HUES64 (cell line): ENCODE data around the gene ANO6.

Experiments
- H3K27ac ChIP-seq: 2 replicates; pipeline ENCODE4 v1.7.0; 2013; ENCODE audit warnings: low read depth, low read length, inconsistent platforms
- H3K27me3 ChIP-seq: 2 replicates; pipeline ENCODE4 v1.6.1; 2013; ENCODE audit warnings: mild to moderate bottlenecking, low read length; ENCODE audit not compliant: insufficient read depth
- H3K36me3 ChIP-seq: 2 replicates; pipeline ENCODE4 v1.6.1; 2013; ENCODE audit warnings: mild to moderate bottlenecking, low read length; ENCODE audit not compliant: insufficient read depth
- H3K4me1 ChIP-seq: 2 replicates; pipeline ENCODE4 v1.6.1; 2013; ENCODE audit warnings: mild to moderate bottlenecking, low read length, moderate library complexity; ENCODE audit not compliant: insufficient read depth
- H3K4me3 ChIP-seq: 2 replicates; pipeline ENCODE4 v1.5.1; 2013; ENCODE audit warnings: mild to moderate bottlenecking, low read length, moderate library complexity
- H3K9ac ChIP-seq: 2 replicates; pipeline ENCODE4 v1.6.1; 2013; ENCODE audit warnings: mild to moderate bottlenecking, low read depth, low read length
- H3K9me3 ChIP-seq: 2 replicates; pipeline ENCODE4 v1.6.1; 2013; ENCODE audit warnings: low read depth, low read length; ENCODE audit not compliant: insufficient read depth
- WGBS: fragments of 150-250, 120-280 bp; methylation state at CpG from one replicate; pipeline ENCODE4 v1.1.7; 2013; ENCODE audit warnings: missing lambda C conversion rate; 5-methylcytosine and 5-hydroxymethylcytosine counted together

ANO6 gene

DNA sequence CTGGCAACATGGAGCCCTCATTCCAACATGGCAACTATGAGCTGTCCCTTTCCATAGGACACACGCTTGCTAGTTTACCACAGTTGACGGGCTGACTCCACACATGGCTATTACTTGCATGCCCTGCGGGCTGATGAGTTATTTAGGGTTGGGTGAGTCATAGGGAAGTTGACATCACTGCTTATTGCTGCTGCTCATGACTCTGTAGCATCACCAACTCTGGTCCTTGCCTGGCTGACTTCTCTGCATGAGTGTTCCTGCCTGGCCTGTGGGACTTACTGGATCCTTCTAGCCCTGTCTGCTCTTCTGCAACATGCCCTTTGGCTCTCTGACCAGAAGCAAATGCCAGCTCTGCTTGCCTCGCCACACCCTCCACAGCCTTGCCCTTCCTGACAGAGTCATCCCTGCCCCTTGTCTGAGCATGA lies 199.5 kb downstream of the ANO6 start:
- Histone ChIP-seq H3K9ac (no peak overlapping the region), H3K36me3 (peaks cover 72% of the 10 kb centered on the region), H3K9me3 (no peaks in the 10 kb centered on the region), H3K27me3 (no peaks in the 10 kb centered on the region), H3K4me1 (no peaks in the 10 kb centered on the region), H3K4me3 (no peak overlapping the region), H3K27ac (no peak overlapping the region)
- 88% methylated on average over 4 of the region's 4 CpGs for WGBS

DNA sequence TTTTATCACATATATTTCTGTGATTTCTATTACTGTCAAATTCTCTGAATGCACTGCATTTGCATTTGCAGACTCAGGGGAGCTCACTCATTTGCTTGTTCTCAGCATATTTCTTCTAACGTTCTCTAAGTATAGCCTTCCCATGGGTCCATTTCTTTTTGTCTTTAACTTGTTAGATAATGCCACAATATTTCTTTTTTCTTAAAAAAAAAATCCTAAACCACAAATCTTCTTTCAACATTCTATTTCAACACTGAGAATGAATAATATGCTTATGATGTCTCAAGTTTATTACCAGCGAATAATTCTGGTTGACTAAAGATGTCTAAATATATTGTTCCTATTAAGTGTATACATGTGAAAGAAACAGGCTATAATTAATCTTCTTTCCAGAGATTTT lies 200.2 kb downstream of the ANO6 start:
- H3K4me1 ChIP-seq: no peaks in the 10 kb centered on the region

DNA sequence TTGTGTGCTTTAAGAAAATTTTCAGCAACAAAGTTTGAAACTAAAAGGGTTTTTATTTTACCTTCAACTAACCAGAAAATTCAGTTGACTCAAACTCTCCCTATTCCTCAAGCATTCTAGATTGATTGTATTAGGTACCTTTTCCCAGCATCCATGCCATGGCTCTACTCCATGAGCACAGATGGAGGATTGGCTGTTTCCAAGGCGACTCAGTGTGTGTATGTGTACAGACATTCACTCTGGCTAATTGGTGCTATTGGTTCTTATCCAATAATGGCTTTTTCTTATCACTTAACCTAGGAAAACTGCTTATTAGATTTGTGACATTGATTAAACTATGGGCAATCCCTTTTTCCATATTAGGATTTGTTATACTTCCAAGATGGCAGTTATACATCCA lies 202.6 kb downstream of the ANO6 start:
- Histone ChIP-seq H3K9ac (no peak overlapping the region), H3K9me3 (no peaks in the 10 kb centered on the region), H3K27me3 (no peaks in the 10 kb centered on the region), H3K36me3 (peaks cover 69% of the 10 kb centered on the region), H3K4me1 (no peaks in the 10 kb centered on the region), H3K27ac (no peak overlapping the region), H3K4me3 (no peak overlapping the region)
- no CpG with 5 or more reads among the region's 1 CpG for WGBS

More for the DNA sequence above, 200.2 kb downstream of the ANO6 start:
- H3K9ac ChIP-seq: no peak overlapping the region
- H3K9me3 ChIP-seq: no peaks in the 10 kb centered on the region
- H3K27ac ChIP-seq: no peak overlapping the region
- H3K36me3 ChIP-seq: peaks cover 69% of the 10 kb centered on the region
- WGBS: 90% methylated on average over 1 of the region's 2 CpGs
- H3K27me3 ChIP-seq: no peaks in the 10 kb centered on the region
- H3K4me3 ChIP-seq: no peak overlapping the region

DNA sequence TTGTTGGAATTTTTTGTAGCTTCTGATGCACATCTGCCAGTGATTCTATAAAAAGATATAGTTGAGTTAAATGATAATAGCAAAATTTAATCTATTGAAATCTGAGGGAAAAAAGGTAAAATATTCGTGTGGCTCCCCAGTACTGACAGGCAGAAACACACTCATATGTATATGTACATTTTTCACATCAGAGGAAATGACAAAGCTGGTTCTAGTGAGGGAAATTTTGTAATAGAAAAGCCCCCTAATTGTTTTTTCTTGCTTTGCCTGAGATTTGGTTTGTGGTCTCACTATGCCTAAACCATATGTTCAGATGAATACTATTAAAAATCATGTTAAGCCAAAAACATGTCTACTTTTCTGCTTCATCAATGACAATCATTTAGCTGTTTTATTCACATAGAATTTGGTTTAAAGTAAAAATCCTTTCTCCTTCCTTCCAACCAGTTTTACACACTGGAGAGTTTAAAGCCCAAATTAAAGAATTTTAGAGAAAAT lies 203.5 kb downstream of the ANO6 start:
- Histone ChIP-seq H3K9ac (no peak overlapping the region), H3K9me3 (no peaks in the 10 kb centered on the region), H3K36me3 (peaks cover 74% of the 10 kb centered on the region), H3K27ac (no peak overlapping the region), H3K27me3 (no peaks in the 10 kb centered on the region), H3K4me1 (no peaks in the 10 kb centered on the region), H3K4me3 (no peak overlapping the region)
- WGBS: no CpG with 5 or more reads among the region's 1 CpG

DNA sequence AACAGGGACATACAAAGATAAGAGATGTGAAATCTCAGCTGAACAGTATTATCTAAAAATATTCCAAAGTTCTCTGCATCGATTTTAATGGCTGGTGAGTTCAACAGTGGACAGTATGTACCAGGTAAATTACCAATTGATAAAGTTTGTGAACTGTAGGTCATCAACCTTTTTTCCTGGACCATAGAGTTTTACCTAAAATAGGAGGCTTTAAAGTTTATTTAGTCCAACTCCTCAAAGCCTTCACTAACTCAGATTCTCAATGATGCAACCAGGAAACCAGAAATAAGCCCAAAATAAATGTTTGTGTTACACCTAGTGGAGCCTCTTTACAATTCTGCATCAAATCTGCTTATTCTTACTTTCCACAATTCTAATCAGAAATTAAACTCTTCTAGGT lies 205.8 kb downstream of the ANO6 start:
- Histone ChIP-seq H3K9me3 (no peaks in the 10 kb centered on the region), H3K27ac (no peak overlapping the region), H3K4me3 (no peak overlapping the region), H3K36me3 (peaks cover 64% of the 10 kb centered on the region), H3K27me3 (no peaks in the 10 kb centered on the region), H3K4me1 (peaks cover 12% of the 10 kb centered on the region; the same call in 1 of the 2 replicates), H3K9ac (no peak overlapping the region)
- 100% methylated on average over 1 of the region's 1 CpG for WGBS

DNA sequence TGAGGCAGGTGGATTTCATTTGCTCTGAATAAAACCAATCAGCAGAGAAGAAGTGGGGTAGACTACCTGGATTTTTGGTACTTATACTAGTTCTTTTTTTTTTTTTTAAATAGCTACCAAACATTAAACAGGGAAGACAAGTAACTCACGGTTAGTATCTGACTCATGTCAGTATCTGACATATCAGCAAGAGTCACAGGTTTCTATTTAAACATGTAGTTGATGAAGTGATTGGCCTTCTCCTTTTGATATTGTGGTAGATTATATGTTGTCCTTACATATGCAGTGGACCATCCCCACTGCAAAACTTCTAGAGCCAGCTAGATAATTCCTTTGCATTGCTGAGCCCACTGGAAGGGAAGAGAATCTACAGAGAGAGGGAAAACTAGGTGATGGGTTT lies 208.0 kb downstream of the ANO6 start:
- Histone ChIP-seq H3K4me3 (no peak overlapping the region), H3K9ac (no peak overlapping the region), H3K4me1 (peaks cover 12% of the 10 kb centered on the region; the same call in 1 of the 2 replicates), H3K9me3 (no peaks in the 10 kb centered on the region), H3K27me3 (no peaks in the 10 kb centered on the region), H3K36me3 (peaks cover 64% of the 10 kb centered on the region), H3K27ac (no peak overlapping the region)
- WGBS: 100% methylated on average over 1 of the region's 1 CpG

DNA sequence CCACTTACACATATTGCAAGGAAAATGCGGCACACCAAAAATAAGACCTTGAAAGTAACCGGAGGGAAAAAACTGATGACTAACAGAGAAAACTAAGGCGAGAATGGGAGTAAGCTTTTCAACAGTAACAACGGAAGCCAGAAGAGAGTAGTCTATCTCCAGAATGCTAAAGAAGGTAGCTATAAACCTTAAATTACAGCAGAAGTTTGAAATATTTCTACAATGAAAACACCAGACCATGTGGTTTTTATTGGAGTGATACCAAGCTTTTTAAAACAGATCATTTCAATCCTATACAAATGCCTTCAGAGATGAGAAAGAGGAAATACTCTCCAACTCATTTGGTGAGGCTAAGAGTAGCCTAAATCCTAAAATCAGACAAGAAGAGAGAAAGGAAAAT lies 209.5 kb downstream of the ANO6 start:
- Histone ChIP-seq H3K9ac (no peak overlapping the region), H3K4me3 (no peak overlapping the region), H3K36me3 (peaks cover 76% of the 10 kb centered on the region), H3K4me1 (peaks cover 12% of the 10 kb centered on the region; the same call in 1 of the 2 replicates), H3K27ac (peak overlapping the region; percentile 17; the same call in 1 of the 2 replicates), H3K9me3 (no peaks in the 10 kb centered on the region), H3K27me3 (no peaks in the 10 kb centered on the region)
- WGBS: 91% methylated on average over 4 of the region's 4 CpGs

DNA sequence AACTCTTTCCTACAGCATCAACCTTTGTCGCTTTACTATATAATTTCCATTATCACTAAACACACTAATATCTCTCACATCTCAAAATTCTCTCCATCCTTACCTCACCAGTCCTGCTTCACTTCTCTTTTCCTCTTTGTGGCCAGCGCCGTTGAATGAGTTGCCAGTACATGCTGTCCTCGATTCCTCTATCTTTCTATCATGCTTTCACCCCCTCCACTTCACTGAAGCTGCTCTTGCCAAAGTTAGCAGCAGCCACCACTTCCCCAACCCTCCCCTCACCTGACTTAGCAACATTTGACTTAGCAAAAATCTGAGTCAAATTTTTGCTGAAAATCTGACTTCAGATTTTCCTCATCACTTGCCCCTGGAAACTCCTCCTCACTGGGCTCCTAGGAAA lies 210.4 kb downstream of the ANO6 start:
- no peak overlapping the region for H3K9ac ChIP-seq
- H3K4me1 ChIP-seq: peaks cover 12% of the 10 kb centered on the region; the same call in 1 of the 2 replicates
- H3K36me3 ChIP-seq: peaks cover 71% of the 10 kb centered on the region
- H3K27ac ChIP-seq: no peak overlapping the region
- H3K27me3 ChIP-seq: no peaks in the 10 kb centered on the region
- 98% methylated on average over 4 of the region's 4 CpGs for WGBS
- H3K4me3 ChIP-seq: no peak overlapping the region
- H3K9me3 ChIP-seq: no peaks in the 10 kb centered on the region

DNA sequence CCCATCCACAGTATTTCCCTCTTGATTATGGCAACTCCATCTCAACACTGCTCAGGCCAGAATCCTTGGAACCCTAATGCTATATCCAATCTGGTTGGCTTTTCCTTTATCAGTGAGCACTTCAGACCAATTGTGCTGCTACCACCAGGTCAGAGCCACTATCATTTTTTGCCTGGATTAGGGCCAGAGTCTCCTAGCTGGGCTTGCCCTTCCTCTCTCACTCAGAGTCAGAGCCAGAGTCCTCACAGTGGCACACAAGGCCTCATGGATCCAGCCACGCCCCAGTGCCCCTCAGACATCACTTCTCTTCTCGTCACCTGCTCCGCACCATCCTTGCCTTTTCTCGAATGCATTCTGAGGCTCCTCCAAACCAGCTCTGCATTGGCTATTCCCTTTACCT lies 211.1 kb downstream of the ANO6 start:
- 97% methylated on average over 4 of the region's 4 CpGs for WGBS
- H3K9ac ChIP-seq: no peak overlapping the region
- peaks cover 12% of the 10 kb centered on the region; the same call in 1 of the 2 replicates for H3K4me1 ChIP-seq
- H3K27ac ChIP-seq: no peak overlapping the region
- no peaks in the 10 kb centered on the region for H3K9me3 ChIP-seq
- no peaks in the 10 kb centered on the region for H3K27me3 ChIP-seq
- no peak overlapping the region for H3K4me3 ChIP-seq
- H3K36me3 ChIP-seq: peaks cover 63% of the 10 kb centered on the region

DNA sequence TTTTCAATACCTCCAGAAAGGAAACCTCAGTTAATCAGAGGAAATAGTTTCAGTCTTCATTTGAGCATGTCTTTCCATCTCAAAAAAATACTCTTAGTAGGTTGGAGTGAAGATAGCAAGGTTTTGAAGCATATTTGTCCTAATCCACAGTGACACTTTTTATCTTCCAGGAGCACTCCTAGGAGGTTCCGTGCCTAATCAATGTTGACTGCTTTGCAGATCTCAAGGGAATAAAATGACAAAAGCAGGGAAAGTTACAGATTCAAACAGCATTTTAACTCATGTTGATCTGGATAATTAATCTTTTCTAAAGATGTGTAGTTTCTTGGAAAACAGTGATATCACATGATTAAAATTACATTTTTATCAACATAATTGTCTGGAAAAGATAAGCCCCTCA lies 213.9 kb downstream of the ANO6 start:
- Histone ChIP-seq H3K9ac (no peak overlapping the region), H3K27ac (no peak overlapping the region), H3K27me3 (no peaks in the 10 kb centered on the region), H3K4me3 (no peak overlapping the region), H3K4me1 (peaks cover 36% of the 10 kb centered on the region), H3K36me3 (peaks cover 42% of the 10 kb centered on the region), H3K9me3 (no peaks in the 10 kb centered on the region)
- WGBS: 95% methylated on average over 1 of the region's 1 CpG

DNA sequence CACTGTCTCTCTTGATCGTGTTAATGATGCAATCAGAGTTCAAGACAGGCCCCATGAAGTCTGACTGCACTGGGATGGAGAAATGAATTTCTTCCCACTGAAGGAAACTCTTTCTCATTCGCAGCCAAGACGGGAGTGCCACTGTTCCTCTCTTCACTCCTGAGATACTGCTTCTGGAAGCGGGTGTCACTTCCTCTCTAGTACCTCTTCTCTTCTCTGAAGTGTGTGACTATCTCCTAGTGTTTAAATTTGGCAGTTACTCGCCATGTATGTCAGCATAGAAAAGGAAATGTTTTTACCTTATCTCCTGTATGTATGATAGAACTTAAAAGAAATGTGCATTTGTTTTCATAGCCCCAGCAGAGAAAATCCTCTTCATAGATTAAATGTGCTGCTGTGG lies 215.2 kb downstream of the ANO6 start:
- H3K27ac ChIP-seq: no peak overlapping the region
- no peak overlapping the region for H3K9ac ChIP-seq
- no peaks in the 10 kb centered on the region for H3K9me3 ChIP-seq
- 85% methylated on average over 4 of the region's 5 CpGs for WGBS
- H3K4me3 ChIP-seq: no peak overlapping the region
- H3K4me1 ChIP-seq: peaks cover 29% of the 10 kb centered on the region
- H3K27me3 ChIP-seq: peaks cover 3% of the 10 kb centered on the region; the same call in 1 of the 2 replicates
- H3K36me3 ChIP-seq: peaks cover 39% of the 10 kb centered on the region

DNA sequence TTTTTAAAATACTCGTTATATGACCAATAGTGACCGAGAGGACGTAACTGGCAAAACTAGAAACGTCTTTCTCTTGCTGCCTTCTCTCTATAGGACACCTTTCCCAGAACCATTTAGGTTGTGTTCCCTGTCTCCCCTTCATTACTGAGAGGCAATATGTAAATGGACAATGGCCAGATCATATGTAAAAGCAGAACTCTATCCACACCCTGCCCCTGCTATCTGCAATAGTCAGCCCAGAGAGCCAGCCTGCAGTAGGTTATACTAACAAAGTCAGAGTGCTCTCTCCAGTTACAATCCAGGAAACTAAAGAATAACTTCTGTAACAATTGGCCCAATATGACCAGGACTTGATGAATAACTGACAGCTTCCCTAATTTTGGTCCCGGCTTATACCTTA lies 216.8 kb downstream of the ANO6 start:
- H3K36me3 ChIP-seq: peaks cover 24% of the 10 kb centered on the region

More for the DNA sequence above, 216.8 kb downstream of the ANO6 start:
- peaks cover 7% of the 10 kb centered on the region; the same call in 1 of the 2 replicates for H3K27me3 ChIP-seq
- H3K27ac ChIP-seq: peak overlapping the region; percentile 73
- H3K9ac ChIP-seq: no peak overlapping the region
- WGBS: 91% methylated on average over 5 of the region's 5 CpGs
- no peaks in the 10 kb centered on the region for H3K9me3 ChIP-seq
- H3K4me3 ChIP-seq: no peak overlapping the region
- H3K4me1 ChIP-seq: peaks cover 29% of the 10 kb centered on the region; the same call in 1 of the 2 replicates
